Liver (tissue), 9 donors: ENCODE data around the gene THRB. TPM values are rescaled to one million over a fixed set of nuclear protein-coding genes. Genes with fewer than 3 reads are reported as not detected.

Experiments
- DNase-seq: peaks from one replicate; pipeline ENCODE4 v3.0.0-alpha.2; 2017; ENCODE audit warnings: low spot score
- H3K27ac ChIP-seq, 2 donors: one replicate each; pipeline ENCODE4 v1.7.0; 2013; ENCODE audit warnings: inconsistent platforms in 2 of 2, low read length in 2 of 2, control low read depth in 1 of 2, low read depth in 1 of 2, mild to moderate bottlenecking in 1 of 2
- H3K27me3 ChIP-seq, 4 donors: one replicate each; pipeline versions ENCODE4 v1.6.1 to v1.7.0; 2013; ENCODE audit warnings: low read length in 3 of 4, inconsistent platforms in 1 of 4, mild to moderate bottlenecking in 1 of 4, moderate library complexity in 1 of 4; ENCODE audit not compliant: control insufficient read depth in 4 of 4, insufficient read depth in 4 of 4
- H3K36me3 ChIP-seq, 4 donors: one replicate each; pipeline versions ENCODE4 v1.6.1 to v1.7.0; 2013; ENCODE audit warnings: low read length in 3 of 4, mild to moderate bottlenecking in 3 of 4, low read depth in 1 of 4, moderate library complexity in 1 of 4; ENCODE audit not compliant: control insufficient read depth in 4 of 4, insufficient read depth in 3 of 4
- H3K4me1 ChIP-seq, 4 donors: one replicate each; pipeline versions ENCODE4 v1.6.1 to v1.7.0; 2013; ENCODE audit warnings: low read length in 3 of 4, mild to moderate bottlenecking in 3 of 4, moderate library complexity in 1 of 4; ENCODE audit not compliant: control insufficient read depth in 4 of 4, insufficient read depth in 4 of 4
- H3K4me3 ChIP-seq, 3 donors: one replicate each; pipeline versions ENCODE4 v1.6.1 to v1.7.0; 2013; ENCODE audit warnings: low read length in 3 of 3, control low read depth in 1 of 3, low read depth in 1 of 3, mild to moderate bottlenecking in 1 of 3
- H3K9ac ChIP-seq, 2 donors: one replicate each; pipeline ENCODE4 v1.7.0; 2013; ENCODE audit warnings: low read length in 2 of 2, mild to moderate bottlenecking in 2 of 2, moderate library complexity in 2 of 2, control low read depth in 1 of 2, low read depth in 1 of 2
- H3K9me3 ChIP-seq, 4 donors: one replicate each; pipeline versions ENCODE4 v1.6.1 to v1.7.0; 2013; ENCODE audit warnings: low read length in 3 of 4; ENCODE audit not compliant: control insufficient read depth in 4 of 4
- ATF3 ChIP-seq: IDR thresholded peaks from 2 replicates; pipeline ENCODE4 v1.6.1; 2016; ENCODE audit warnings: antibody characterized with exemption
- CTCF ChIP-seq: fragments of 150-350 bp; IDR thresholded peaks from 2 replicates; pipeline ENCODE4 v1.5.1; 2017; ENCODE audit warnings: improper control_type of control experiment, low read depth, low read length; ENCODE audit not compliant: missing input control
- EGR1 ChIP-seq, 2 donors: IDR thresholded peaks; 2 replicates each; pipeline ENCODE4 v1.6.1; 2016 to 2018; ENCODE audit warnings: antibody characterized with exemption in 2 of 2, low read depth in 2 of 2
- FOXA1 ChIP-seq: IDR thresholded peaks from 2 replicates; pipeline ENCODE4 v1.6.1; 2016; ENCODE audit warnings: antibody characterized with exemption
- FOXA2 ChIP-seq: IDR thresholded peaks from 2 replicates; pipeline ENCODE4 v1.6.1; 2016; ENCODE audit warnings: antibody characterized with exemption
- GABPA ChIP-seq, 2 donors: IDR thresholded peaks in 1 of 2; conservative IDR thresholded peaks in 1 of 2; 2 replicates each; pipeline ENCODE4 v1.6.1; 2016; ENCODE audit warnings: antibody characterized with exemption in 2 of 2, mild to moderate bottlenecking in 1 of 2, moderate library complexity in 1 of 2
- HNF4A ChIP-seq, 2 donors: conservative IDR thresholded peaks; 2 replicates each; pipeline ENCODE4 v1.6.1; 2016; ENCODE audit warnings: antibody characterized with exemption in 2 of 2, mild to moderate bottlenecking in 2 of 2
- HNF4G ChIP-seq: IDR thresholded peaks from 2 replicates; pipeline ENCODE4 v1.6.1; 2016; ENCODE audit warnings: antibody characterized with exemption
- JUND ChIP-seq, 2 donors: IDR thresholded peaks; 2 replicates each; pipeline ENCODE4 v1.6.1; 2016; ENCODE audit warnings: antibody characterized with exemption in 2 of 2
- MAX ChIP-seq: IDR thresholded peaks from 2 replicates; pipeline ENCODE4 v1.6.1; 2016; ENCODE audit warnings: antibody characterized with exemption
- NR2F2 ChIP-seq: IDR thresholded peaks from 2 replicates; pipeline ENCODE4 v1.6.1; 2016; ENCODE audit warnings: antibody characterized with exemption
- RAD21 ChIP-seq, 2 donors: IDR thresholded peaks; 2 replicates each; pipeline ENCODE4 v1.6.1; 2016; ENCODE audit warnings: antibody characterized with exemption in 2 of 2, mild to moderate bottlenecking in 2 of 2
- REST ChIP-seq: IDR thresholded peaks from 2 replicates; pipeline ENCODE4 v1.6.1; 2016; ENCODE audit warnings: antibody characterized with exemption, mild to moderate bottlenecking
- RXRA ChIP-seq, 2 donors: IDR thresholded peaks; 2 replicates each; pipeline ENCODE4 v1.6.1; 2017 to 2018; ENCODE audit warnings: antibody characterized with exemption in 2 of 2, mild to moderate bottlenecking in 1 of 2
- SP1 ChIP-seq: IDR thresholded peaks from 2 replicates; pipeline ENCODE4 v1.6.1; 2018; ENCODE audit warnings: antibody characterized with exemption, mild to moderate bottlenecking
- TAF1 ChIP-seq: conservative IDR thresholded peaks from 2 replicates; pipeline ENCODE4 v1.6.1; 2016; ENCODE audit warnings: antibody characterized with exemption, mild to moderate bottlenecking
- YY1 ChIP-seq: IDR thresholded peaks from 2 replicates; pipeline ENCODE4 v1.6.1; 2016; ENCODE audit warnings: antibody characterized with exemption, mild to moderate bottlenecking
- ZBTB33 ChIP-seq: IDR thresholded peaks from 2 replicates; pipeline ENCODE4 v1.6.1; 2016; ENCODE audit warnings: antibody characterized with exemption
- WGBS: extraction: QIAGEN DNeasy Blood & Tissue Kit; methylation state at CpG from one replicate; pipeline ENCODE4 v1.1.7; 2013; 5-methylcytosine and 5-hydroxymethylcytosine counted together
- polyA plus RNA-seq, 2 donors: library from polyadenylated mRNA; stranded (reverse) in 1 of 2; unstranded in 1 of 2; fragments of 200-250 nt in 1 of 2; fragments of >200 nt in 1 of 2; fragmentation: Nextera tagmentation in 1 of 2; extraction: Ambion mirVana in 1 of 2; gene quantifications; one replicate each; pipeline versions ENCODE4 v1.2.1 to v1.2.3, GENCODE V29; 2013 to 2015
- total RNA-seq, 2 donors: library from RNA; depleted of rRNA; stranded (reverse); fragments of >200 nt; gene quantifications; one replicate each; pipeline ENCODE4 v1.2.3, GENCODE V29; 2014
- donor health status: healthy.
- donor health status: healthy.
- donor health status: healthy.
- donor health status: healthy.
- donor health status: healthy.

Gene THRB
- total and polyA plus RNA-seq, 4 donors, result 5.9 to 23.9 (median 9.3) TPM

GRCh38 chr3:24506966-24507775 lies 12.5 kb upstream of the THRB start:
- H3K27ac ChIP-seq, result no peak overlapping the region
- TF ChIP-seq SP1, result no peak
- TF ChIP-seq GABPA (IDR thresholded peaks at IDR 0.05 in 1 of 2, conservative IDR thresholded peaks at IDR 0.05 in 1 of 2), result no peak
- no peak for TF ChIP-seq HNF4A (conservative IDR thresholded peaks at IDR 0.05)
- TF ChIP-seq RAD21 (IDR thresholded peaks at IDR 0.05), result no peak
- no peak for TF ChIP-seq ATF3
- TF ChIP-seq ZBTB33, result no peak
- TF ChIP-seq CTCF, result no peak
- TF ChIP-seq NR2F2, result no peak
- TF ChIP-seq FOXA1, result no peak
- TF ChIP-seq FOXA2, result no peak
- no peak for TF ChIP-seq YY1
- no peak for TF ChIP-seq MAX
- TF ChIP-seq REST, result no peak
- TF ChIP-seq HNF4G, result no peak
- TF ChIP-seq EGR1 (IDR thresholded peaks at IDR 0.05; ENCODE audit: low read depth in 2 of 2), result no peak
- no peak for TF ChIP-seq RXRA (IDR thresholded peaks at IDR 0.05)
- no peak for TF ChIP-seq TAF1
- TF ChIP-seq JUND (IDR thresholded peaks at IDR 0.05), result no peak
- WGBS, result 89% methylated on average over 3 of the region's 3 CpGs
- no peak overlapping the region for H3K9ac ChIP-seq
- DNase-seq, result no peak
- peaks cover 0 to 1% (median 0%) of the 10 kb centered on the region in 4 donors for H3K4me1 ChIP-seq
- H3K9me3 ChIP-seq, result no peaks in the 10 kb centered on the region
- no peak overlapping the region for H3K4me3 ChIP-seq
- H3K36me3 ChIP-seq, result no peaks in the 10 kb centered on the region
- no peaks in the 10 kb centered on the region for H3K27me3 ChIP-seq
